ENCODE measurements around the gene CDH15. TPM values are rescaled to one million over a fixed set of nuclear protein-coding genes. Genes with fewer than 3 reads are reported as not detected.

Gene CDH15
- total and polyA plus RNA-seq, 2 of the 13 experiments (the other 11 are each of a cell fraction or from before 2014, with no cell fraction given), result 0.74 to 2.2 TPM

DNA sequence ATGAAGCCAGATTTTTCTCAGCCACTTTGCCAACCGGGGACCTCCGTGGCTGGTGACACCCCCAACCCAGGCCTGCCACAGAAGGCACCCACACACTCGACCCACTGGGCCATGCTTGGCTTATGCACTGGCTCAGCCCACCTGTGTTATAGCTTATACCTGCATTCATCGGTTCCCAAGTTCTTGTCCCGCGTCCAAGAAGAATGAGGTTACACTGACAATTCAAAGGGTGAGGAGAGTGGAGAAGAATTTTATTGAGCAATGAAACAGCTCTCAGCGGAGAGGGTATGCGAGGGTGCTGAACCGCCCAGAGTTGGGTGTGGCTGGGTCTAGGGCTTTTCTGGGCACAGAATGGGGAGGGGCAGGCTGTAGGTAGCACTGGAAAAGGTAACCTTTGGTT, 22.2 kb upstream of the CDH15 start:
- ChIA-PET POLR2A (no interaction called here), CTCF (ENCODE audit: low intra/inter-chr PET ratio, low total read pairs) (no interaction called here)
- Histone ChIP-seq H3K9me3 (ENCODE audit: low read length) (peaks cover 5% of the 10 kb centered on the region; the same call in 1 of the 2 replicates), H3K27ac (ENCODE audit: extremely low read length, insufficient read depth, low read length) (no peak overlapping the region), H3K79me2 (ENCODE audit: insufficient read depth, low read length) (no peaks in the 10 kb centered on the region), H4K20me1 (ENCODE audit: insufficient read depth, low read length) (no peaks in the 10 kb centered on the region), H3K9ac (ENCODE audit: insufficient read depth, low read depth, low read length) (no peak overlapping the region), H3K4me3 (replicated peaks in 1 of 3; ENCODE audit: insufficient read depth in 1 of 3, low read depth in 2 of 3, low read length in 3 of 3) (no peak overlapping the region), H3K27me3 (ENCODE audit: control insufficient read depth in 1 of 2, insufficient read depth in 2 of 2, low read length in 2 of 2) (no peaks in the 10 kb centered on the region), H3K4me2 (ENCODE audit: low read depth, low read length) (no peak overlapping the region), H3K4me1 (ENCODE audit: insufficient read depth, low read length) (no peaks in the 10 kb centered on the region), H3K36me3 (replicated peaks in 1 of 2; ENCODE audit: control insufficient read depth in 1 of 2, insufficient read depth in 2 of 2, low read length in 2 of 2) (peaks cover 5 to 22% of the 10 kb centered on the region in 2 experiments; a peak in 4 of 5 replicates), H2AFZ (ENCODE audit: low read length) (no peak overlapping the region)
- in situ Hi-C loops (cut with HindIII; ENCODE audit: extremely low pct_ligation_motif_present, low pct_unique_long_range_greater_than_20kb), result no loop called here
- no peak for DNase-seq (ENCODE audit: low spot score)
- TF ChIP-seq JDP2 (CRISPR knock-in tag; IDR thresholded peaks at IDR 0.05; ENCODE audit: borderline replicate concordance) (no peak), KMT2A (CRISPR knock-in tag; IDR thresholded peaks at IDR 0.05) (no peak), ZNF562 (CRISPR knock-in tag; IDR thresholded peaks at IDR 0.05; ENCODE audit: borderline replicate concordance) (no peak), MAFG (CRISPR knock-in tag; IDR thresholded peaks at IDR 0.05) (no peak), HNF1A (IDR thresholded peaks at IDR 0.05; ENCODE audit: low read depth) (no peak), HNF1A (CRISPR knock-in tag; IDR thresholded peaks at IDR 0.05; ENCODE audit: borderline replicate concordance) (no peak)
- FAIRE-seq, result no peak
- 94% methylated on average over 9 of the region's 9 CpGs for WGBS (ENCODE audit: low lambda C conversion rate)
- ATAC-seq, result no peak
- intact Hi-C loops (cut with micrococcal nuclease; ENCODE audit: unreplicated experiment), result no loop called here
- no TSS peak for BruUV-seq (replicated peaks)
